ENCODE results near the gene LTF. TPM values are rescaled to one million over a fixed set of nuclear protein-coding genes. Genes with fewer than 3 reads are reported as not detected.

LTF gene
- total and polyA plus RNA-seq, 2 of the 13 experiments (the other 11 are each of a cell fraction or from before 2014, with no cell fraction given): not detected

DNA sequence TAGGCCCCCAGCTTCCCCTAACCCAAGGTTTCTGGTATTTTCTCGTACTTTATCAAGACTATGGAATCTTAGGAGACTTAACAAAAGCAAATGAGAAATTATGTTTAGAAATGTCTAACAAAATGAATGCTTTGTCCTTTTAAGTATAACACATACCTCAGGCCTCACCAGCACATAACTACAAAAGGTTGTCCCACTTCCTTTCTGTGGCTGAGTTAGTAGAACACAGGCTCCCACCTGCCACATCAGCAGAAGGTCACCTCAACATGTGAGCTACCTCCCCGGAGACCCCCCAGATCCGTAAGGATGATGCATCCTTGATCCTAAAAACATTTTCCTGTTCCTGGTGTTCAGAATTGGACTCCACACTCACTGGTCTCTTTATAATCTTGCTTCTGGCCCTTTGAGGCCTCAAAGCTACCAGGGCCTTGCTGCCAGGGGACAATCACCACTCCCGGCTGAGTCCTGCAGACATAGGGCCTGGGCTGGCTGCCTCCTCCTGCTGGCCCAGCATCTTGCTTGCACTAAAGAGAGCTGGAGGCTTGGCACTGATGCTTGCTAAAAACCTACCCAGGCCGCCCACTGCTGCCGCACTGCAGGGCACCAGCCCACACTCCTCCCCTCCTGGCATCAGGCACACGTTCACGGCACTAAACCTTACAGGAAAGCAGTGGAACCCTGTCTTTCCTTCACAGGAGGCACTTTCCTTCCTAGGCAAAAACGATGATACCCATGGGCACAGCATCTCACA, 54.8 kb downstream of the LTF start:
- Histone ChIP-seq H3K79me2 (ENCODE audit: insufficient read depth, low read length) (no peaks in the 10 kb centered on the region), H3K4me1 (ENCODE audit: insufficient read depth, low read length) (no peaks in the 10 kb centered on the region), H3K27me3 (ENCODE audit: control insufficient read depth in 1 of 2, insufficient read depth in 2 of 2, low read length in 2 of 2) (peaks cover 4 to 8% of the 10 kb centered on the region in 2 experiments; a peak in 2 of 5 replicates), H3K27ac (ENCODE audit: extremely low read length, insufficient read depth, low read length) (no peak overlapping the region), H3K36me3 (replicated peaks in 1 of 2; ENCODE audit: control insufficient read depth in 1 of 2, insufficient read depth in 2 of 2, low read length in 2 of 2) (no peaks in the 10 kb centered on the region), H2AFZ (ENCODE audit: low read length) (no peak overlapping the region), H3K9ac (ENCODE audit: insufficient read depth, low read depth, low read length) (no peak overlapping the region), H3K9me3 (ENCODE audit: low read length) (no peaks in the 10 kb centered on the region), H3K4me3 (replicated peaks in 1 of 3; ENCODE audit: insufficient read depth in 1 of 3, low read depth in 2 of 3, low read length in 3 of 3) (no peak overlapping the region), H4K20me1 (ENCODE audit: insufficient read depth, low read length) (no peaks in the 10 kb centered on the region), H3K4me2 (ENCODE audit: low read depth, low read length) (no peak overlapping the region)
- CTCF ChIA-PET (ENCODE audit: low intra/inter-chr PET ratio, low total read pairs): no interaction called here
- no peak for ATAC-seq
- in situ Hi-C loops (cut with HindIII; ENCODE audit: extremely low pct_ligation_motif_present, low pct_unique_long_range_greater_than_20kb): no loop called here
- intact Hi-C loops (cut with micrococcal nuclease; ENCODE audit: unreplicated experiment): no loop called here
- WGBS (ENCODE audit: low lambda C conversion rate): 33% methylated on average over 8 of the region's 9 CpGs
- DNase-seq (ENCODE audit: low spot score): no peak
- no peak for FAIRE-seq
- POLR2A ChIA-PET: no interaction called here
- TF ChIP-seq ZNF274 (CRISPR knock-in tag; IDR thresholded peaks at IDR 0.05): no peak
- TF ChIP-seq, protein P1, sequence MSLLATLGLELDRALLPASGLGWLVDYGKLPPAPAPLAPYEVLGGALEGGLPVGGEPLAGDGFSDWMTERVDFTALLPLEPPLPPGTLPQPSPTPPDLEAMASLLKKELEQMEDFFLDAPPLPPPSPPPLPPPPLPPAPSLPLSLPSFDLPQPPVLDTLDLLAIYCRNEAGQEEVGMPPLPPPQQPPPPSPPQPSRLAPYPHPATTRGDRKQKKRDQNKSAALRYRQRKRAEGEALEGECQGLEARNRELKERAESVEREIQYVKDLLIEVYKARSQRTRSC (CRISPR knock-in tag; IDR thresholded peaks at IDR 0.05; ENCODE audit: low read depth): no peak
- TF ChIP-seq HIVEP1 (CRISPR knock-in tag; IDR thresholded peaks at IDR 0.05): no peak
- TF ChIP-seq HNRNPLL (IDR thresholded peaks at IDR 0.05; ENCODE audit: low read depth, low read length, poor library complexity, severe bottlenecking): no peak
- TF ChIP-seq ZNF224 (CRISPR knock-in tag; IDR thresholded peaks at IDR 0.05): no peak
- TF ChIP-seq ZGPAT (CRISPR knock-in tag; IDR thresholded peaks at IDR 0.05): no peak
- TF ChIP-seq CEBPG (CRISPR knock-in tag; IDR thresholded peaks at IDR 0.05): no peak
- no peak for TF ChIP-seq ZNF432 (CRISPR knock-in tag; IDR thresholded peaks at IDR 0.05; ENCODE audit: borderline replicate concordance)
- TF ChIP-seq PPARG (CRISPR knock-in tag; conservative IDR thresholded peaks at IDR 0.05): no peak
- no peak for TF ChIP-seq ZNF891 (CRISPR knock-in tag; IDR thresholded peaks at IDR 0.05)
- TF ChIP-seq, protein P2, sequence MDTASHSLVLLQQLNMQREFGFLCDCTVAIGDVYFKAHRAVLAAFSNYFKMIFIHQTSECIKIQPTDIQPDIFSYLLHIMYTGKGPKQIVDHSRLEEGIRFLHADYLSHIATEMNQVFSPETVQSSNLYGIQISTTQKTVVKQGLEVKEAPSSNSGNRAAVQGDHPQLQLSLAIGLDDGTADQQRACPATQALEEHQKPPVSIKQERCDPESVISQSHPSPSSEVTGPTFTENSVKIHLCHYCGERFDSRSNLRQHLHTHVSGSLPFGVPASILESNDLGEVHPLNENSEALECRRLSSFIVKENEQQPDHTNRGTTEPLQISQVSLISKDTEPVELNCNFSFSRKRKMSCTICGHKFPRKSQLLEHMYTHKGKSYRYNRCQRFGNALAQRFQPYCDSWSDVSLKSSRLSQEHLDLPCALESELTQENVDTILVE (CRISPR knock-in tag; IDR thresholded peaks at IDR 0.05): no peak
- no peak for TF ChIP-seq DMTF1 (CRISPR knock-in tag; IDR thresholded peaks at IDR 0.05)
- no TSS peak for BruUV-seq (replicated peaks)

Measured in HepG2 (cell line).